DND-41 (cell line): ENCODE results near the gene TPM4.

ENCODE experiments used
- ATAC-seq: fragments of 200-7000 bp; cut with Tn5 transposase; 3 replicates; pipeline ENCODE4 v1.9.1; 2021; ENCODE audit warnings: low read depth; ENCODE audit not compliant: insufficient read depth
- DNase-seq: peaks from one replicate; pipeline ENCODE4 v3.0.0-alpha.2; 2020
- H2AFZ ChIP-seq: 2 replicates; pipeline ENCODE4 v1.6.0; 2012; ENCODE audit warnings: low read depth, low read length
- H3K27ac ChIP-seq: 2 replicates; pipeline ENCODE4 v1.5.1; 2012; ENCODE audit warnings: low read length, inconsistent platforms
- H3K27me3 ChIP-seq: fragments of 200-600 bp; sonication (generic); 2 replicates; pipeline ENCODE4 v1.6.0; 2012; ENCODE audit warnings: low read length, mild to moderate bottlenecking, inconsistent platforms; ENCODE audit not compliant: insufficient read depth, poor library complexity
- H3K36me3 ChIP-seq: 2 replicates; pipeline ENCODE4 v1.5.1; 2012; ENCODE audit warnings: low read length, inconsistent platforms; ENCODE audit not compliant: insufficient read depth
- H3K4me1 ChIP-seq: 2 replicates; pipeline ENCODE4 v1.5.1; 2012; ENCODE audit warnings: mild to moderate bottlenecking, low read length; ENCODE audit not compliant: insufficient read depth
- H3K4me2 ChIP-seq: 2 replicates; pipeline ENCODE4 v1.6.0; 2012; ENCODE audit warnings: mild to moderate bottlenecking, moderate library complexity, low read length, inconsistent platforms; ENCODE audit not compliant: insufficient read depth
- H3K4me3 ChIP-seq, 2 experiments: fragments of 200-600 bp in 1 of 2; shearing (Covaris generic) in 1 of 2; 2 replicates each; pipeline ENCODE4 v1.5.1; 2012 to 2016; ENCODE audit warnings: inconsistent platforms in 2 of 2, low read length in 2 of 2, mild to moderate bottlenecking in 2 of 2, low read depth in 1 of 2, moderate library complexity in 1 of 2
- H3K79me2 ChIP-seq: 2 replicates; pipeline ENCODE4 v1.6.0; 2012; ENCODE audit warnings: low read length, inconsistent platforms; ENCODE audit not compliant: insufficient read depth
- H3K9ac ChIP-seq: 2 replicates; pipeline ENCODE4 v1.6.0; 2012; ENCODE audit warnings: low read depth, mild to moderate bottlenecking, inconsistent platforms, low read length, moderate library complexity
- H3K9me3 ChIP-seq: 2 replicates; pipeline ENCODE4 v1.5.1; 2012; ENCODE audit warnings: low read length, moderate library complexity, mild to moderate bottlenecking, inconsistent platforms; ENCODE audit not compliant: insufficient read depth, severe bottlenecking
- H4K20me1 ChIP-seq: 2 replicates; pipeline ENCODE4 v1.6.0; 2012; ENCODE audit warnings: low read length; ENCODE audit not compliant: insufficient read depth
- CTCF ChIP-seq: IDR thresholded peaks from 2 replicates; pipeline ENCODE4 v1.5.1; 2012; ENCODE audit warnings: borderline replicate concordance, low read length, moderate library complexity, mild to moderate bottlenecking; ENCODE audit not compliant: poor library complexity, severe bottlenecking; ENCODE audit errors: extremely low read depth
- EZH2 ChIP-seq: IDR thresholded peaks from 3 replicates; pipeline ENCODE4 v1.6.1; 2012; ENCODE audit warnings: borderline replicate concordance, low read depth, mild to moderate bottlenecking, moderate library complexity, low read length, inconsistent platforms; ENCODE audit not compliant: severe bottlenecking

The TPM4 gene

GRCh38 chr19:16064209-16064889, 11.9 kb upstream of the TPM4 start:
- Histone ChIP-seq H3K79me2 (no peaks in the 10 kb centered on the region), H3K9ac (no peak overlapping the region), H3K36me3 (no peaks in the 10 kb centered on the region), H3K4me2 (no peak overlapping the region), H2AFZ (no peak overlapping the region), H3K9me3 (peaks cover 3% of the 10 kb centered on the region), H3K27me3 (no peaks in the 10 kb centered on the region), H3K4me1 (no peaks in the 10 kb centered on the region), H3K4me3 (no peak overlapping the region), H4K20me1 (no peaks in the 10 kb centered on the region), H3K27ac (no peak overlapping the region)
- TF ChIP-seq EZH2 = no peak
- TF ChIP-seq CTCF = no peak
- DNase-seq (no peak), ATAC-seq (no peak)

- H3K9ac ChIP-seq = no peak overlapping the region
- H3K27me3 ChIP-seq = no peaks in the 10 kb centered on the region
- peaks cover 3% of the 10 kb centered on the region for H3K9me3 ChIP-seq
- H3K4me2 ChIP-seq = no peak overlapping the region
- no peaks in the 10 kb centered on the region for H3K4me1 ChIP-seq
- DNase-seq (peak; percentile 56), ATAC-seq (peak; percentile 71)
- no peak overlapping the region for H2AFZ ChIP-seq
- H3K27ac ChIP-seq = no peak overlapping the region
- no peak overlapping the region for H3K4me3 ChIP-seq
- no peaks in the 10 kb centered on the region for H4K20me1 ChIP-seq
- no peaks in the 10 kb centered on the region for H3K36me3 ChIP-seq
- no peaks in the 10 kb centered on the region for H3K79me2 ChIP-seq
- TF ChIP-seq CTCF (peak; percentile 60), EZH2 (no peak)
These were observed 9.6 kb upstream of the TPM4 start for GRCh38 chr19:16066611-16067104.

- no peak overlapping the region for H3K9ac ChIP-seq
- H3K4me1 ChIP-seq = no peaks in the 10 kb centered on the region
- H3K36me3 ChIP-seq = no peaks in the 10 kb centered on the region
- TF ChIP-seq EZH2 = no peak
- TF ChIP-seq CTCF = no peak
- no peak for ATAC-seq
- H4K20me1 ChIP-seq = no peaks in the 10 kb centered on the region
- no peaks in the 10 kb centered on the region for H3K27me3 ChIP-seq
- H2AFZ ChIP-seq = no peak overlapping the region
- peaks cover 3% of the 10 kb centered on the region for H3K9me3 ChIP-seq
- DNase-seq = no peak
- no peak overlapping the region for H3K4me2 ChIP-seq
- H3K4me3 ChIP-seq = no peak overlapping the region
- no peaks in the 10 kb centered on the region for H3K79me2 ChIP-seq
- H3K27ac ChIP-seq = no peak overlapping the region
These were observed 8.9 kb upstream of the TPM4 start for GRCh38 chr19:16067205-16067938.
